ENCODE measurements around the gene RUVBL2. TPM values are rescaled to one million over a fixed set of nuclear protein-coding genes. Genes with fewer than 3 reads are reported as not detected.

RUVBL2 gene
- total RNA-seq, 1 donor from 2014 or later: 125 TPM

DNA sequence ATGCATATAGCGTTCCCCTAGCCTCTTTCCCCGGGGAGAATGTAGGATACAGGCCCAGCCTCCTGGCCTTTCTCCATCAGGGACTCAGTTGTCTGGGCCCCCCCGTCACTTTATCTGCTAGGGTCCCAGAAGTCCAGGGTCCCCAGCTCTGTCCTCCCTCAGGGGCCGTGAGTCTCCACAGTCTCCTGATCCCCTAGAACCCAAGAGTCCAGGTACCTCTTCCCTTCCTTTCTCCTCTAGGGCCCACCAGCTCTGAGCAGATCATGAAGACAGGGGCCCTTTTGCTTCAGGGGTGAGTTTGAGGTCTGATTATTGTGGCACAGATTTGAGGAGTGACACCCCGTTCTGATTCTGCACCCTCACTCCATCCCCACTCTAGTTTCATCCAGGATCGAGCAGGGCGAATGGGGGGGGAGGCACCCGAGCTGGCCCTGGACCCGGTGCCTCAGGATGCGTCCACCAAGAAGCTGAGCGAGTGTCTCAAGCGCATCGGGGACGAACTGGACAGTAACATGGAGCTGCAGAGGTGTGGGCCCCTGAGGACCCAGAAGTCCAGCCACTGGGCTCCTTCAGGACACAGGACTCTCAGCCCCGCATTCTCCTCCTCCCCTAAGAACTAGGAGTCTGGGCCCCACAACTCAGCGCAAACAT is 38.3 kb upstream of the RUVBL2 start:
- DNase-seq (ENCODE audit: low read depth, low spot score): no peak
- Mint-ChIP-seq H3K9me3 (no peaks in the 10 kb centered on the region), H3K4me3 (peak overlapping the region; percentile 87), H3K4me1 (peaks cover 22% of the 10 kb centered on the region), H3K27ac (ENCODE audit: unreplicated experiment) (peak overlapping the region; percentile 35), H3K36me3 (ENCODE audit: low read depth) (peaks cover 11% of the 10 kb centered on the region), H3K27me3 (ENCODE audit: low read depth) (no peaks in the 10 kb centered on the region)
- TF ChIP-seq, protein P1, sequence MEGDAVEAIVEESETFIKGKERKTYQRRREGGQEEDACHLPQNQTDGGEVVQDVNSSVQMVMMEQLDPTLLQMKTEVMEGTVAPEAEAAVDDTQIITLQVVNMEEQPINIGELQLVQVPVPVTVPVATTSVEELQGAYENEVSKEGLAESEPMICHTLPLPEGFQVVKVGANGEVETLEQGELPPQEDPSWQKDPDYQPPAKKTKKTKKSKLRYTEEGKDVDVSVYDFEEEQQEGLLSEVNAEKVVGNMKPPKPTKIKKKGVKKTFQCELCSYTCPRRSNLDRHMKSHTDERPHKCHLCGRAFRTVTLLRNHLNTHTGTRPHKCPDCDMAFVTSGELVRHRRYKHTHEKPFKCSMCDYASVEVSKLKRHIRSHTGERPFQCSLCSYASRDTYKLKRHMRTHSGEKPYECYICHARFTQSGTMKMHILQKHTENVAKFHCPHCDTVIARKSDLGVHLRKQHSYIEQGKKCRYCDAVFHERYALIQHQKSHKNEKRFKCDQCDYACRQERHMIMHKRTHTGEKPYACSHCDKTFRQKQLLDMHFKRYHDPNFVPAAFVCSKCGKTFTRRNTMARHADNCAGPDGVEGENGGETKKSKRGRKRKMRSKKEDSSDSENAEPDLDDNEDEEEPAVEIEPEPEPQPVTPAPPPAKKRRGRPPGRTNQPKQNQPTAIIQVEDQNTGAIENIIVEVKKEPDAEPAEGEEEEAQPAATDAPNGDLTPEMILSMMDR (conservative IDR thresholded peaks at IDR 0.05): no peak

DNA sequence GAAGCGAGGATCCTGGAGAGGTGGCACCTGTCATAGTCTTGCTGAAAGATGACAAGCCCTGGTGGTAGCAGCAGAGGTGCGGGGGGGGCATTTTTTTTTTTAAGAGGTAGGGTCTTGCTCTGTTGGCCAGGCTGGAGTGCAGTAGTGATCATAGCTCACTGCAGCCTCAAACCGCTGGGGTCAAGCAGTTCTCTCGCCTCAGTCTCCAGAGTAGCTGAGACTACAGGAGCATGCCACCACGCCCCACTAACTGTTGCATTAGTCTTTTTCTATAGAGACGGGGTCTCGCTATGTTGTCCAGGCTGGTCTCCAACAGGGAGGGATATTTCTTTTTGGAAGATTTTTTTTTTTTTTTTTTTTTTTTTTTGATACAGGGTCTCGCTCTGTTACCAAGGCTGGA is 35.7 kb upstream of the RUVBL2 start:
- peaks cover 16% of the 10 kb centered on the region for H3K36me3 Mint-ChIP-seq (ENCODE audit: low read depth)
- peak overlapping the region; percentile 67 for H3K4me3 Mint-ChIP-seq
- H3K27ac Mint-ChIP-seq (ENCODE audit: unreplicated experiment): no peak overlapping the region
- no peaks in the 10 kb centered on the region for H3K9me3 Mint-ChIP-seq
- TF ChIP-seq, protein P1 (conservative IDR thresholded peaks at IDR 0.05): no peak
- no peak for DNase-seq (ENCODE audit: low read depth, low spot score)
- H3K4me1 Mint-ChIP-seq: peaks cover 41% of the 10 kb centered on the region
- no peaks in the 10 kb centered on the region for H3K27me3 Mint-ChIP-seq (ENCODE audit: low read depth)

DNA sequence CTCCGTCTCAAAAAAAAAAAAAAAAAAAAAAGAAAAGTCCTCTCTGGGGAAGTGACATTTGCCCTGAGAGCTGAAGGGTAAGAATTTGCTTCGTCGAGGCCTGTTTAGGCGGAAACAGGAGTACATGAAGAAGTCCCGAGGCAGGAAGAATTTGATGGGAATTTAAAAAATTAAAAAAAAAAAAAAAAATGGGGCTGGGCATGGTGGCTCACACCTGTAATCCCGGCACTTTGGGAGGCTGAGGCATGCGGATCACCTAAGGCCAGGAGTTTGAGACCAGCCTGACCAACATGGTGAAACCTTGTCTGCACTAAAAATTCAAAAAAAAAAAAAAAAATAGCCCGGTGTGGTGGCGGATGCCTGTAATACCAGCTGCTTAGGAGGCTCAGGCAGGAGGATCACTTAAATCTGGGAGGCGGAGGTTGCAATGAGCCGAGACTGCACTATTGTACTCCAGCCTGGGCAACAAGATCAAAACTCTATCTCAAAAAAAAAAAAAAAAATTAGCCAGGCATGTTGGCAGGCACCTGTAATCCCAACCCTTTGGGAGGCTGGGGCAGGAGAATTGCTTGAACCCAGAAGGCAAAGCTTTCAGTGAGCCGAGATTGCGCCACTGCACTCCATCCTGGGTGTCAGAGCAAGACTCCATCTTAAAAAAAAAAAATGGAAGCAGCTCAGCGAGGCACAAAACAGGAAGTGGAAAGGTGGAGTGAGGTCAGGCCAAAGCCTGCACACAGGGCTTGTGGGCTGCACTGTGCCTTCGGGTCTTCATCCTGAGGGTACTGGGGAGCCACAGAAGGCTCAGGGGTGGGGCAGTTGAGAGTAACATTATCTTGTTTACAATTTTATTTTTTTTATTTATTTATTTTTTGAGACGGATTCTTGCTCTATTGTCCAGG is 34.1 kb upstream of the RUVBL2 start:
- peaks cover 6% of the 10 kb centered on the region for H3K27me3 Mint-ChIP-seq (ENCODE audit: low read depth)

DNA sequence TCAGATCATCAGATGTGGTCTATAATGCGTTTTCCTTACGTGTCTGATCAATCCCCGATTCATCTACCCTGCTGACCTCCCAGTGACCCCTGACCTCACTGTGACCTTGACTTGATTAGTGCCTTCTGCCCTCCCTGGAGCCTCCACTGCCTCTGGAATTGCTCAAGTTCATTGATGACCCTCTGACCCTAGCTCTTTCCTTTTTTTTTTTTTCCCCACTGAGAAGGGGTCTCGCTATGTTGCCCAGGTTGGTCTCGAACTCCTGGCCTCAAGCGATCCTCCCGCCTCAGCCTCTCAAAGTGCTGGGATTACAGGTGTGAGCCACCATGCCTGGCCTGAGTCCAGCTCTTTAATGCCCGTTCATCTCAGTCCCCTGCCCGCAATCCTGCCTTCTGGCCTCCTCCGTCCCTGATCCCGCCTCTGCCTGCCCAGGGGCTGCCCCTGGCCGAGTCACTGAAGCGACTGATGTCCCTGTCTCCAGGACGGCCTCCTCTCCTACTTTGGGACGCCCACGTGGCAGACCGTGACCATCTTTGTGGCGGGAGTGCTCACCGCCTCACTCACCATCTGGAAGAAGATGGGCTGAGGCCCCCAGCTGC is 32.5 kb upstream of the RUVBL2 start:
- no peaks in the 10 kb centered on the region for H3K9me3 Mint-ChIP-seq
- peaks cover 55% of the 10 kb centered on the region for H3K4me1 Mint-ChIP-seq
- peaks cover 20% of the 10 kb centered on the region for H3K36me3 Mint-ChIP-seq (ENCODE audit: low read depth)
- DNase-seq (ENCODE audit: low read depth, low spot score): no peak
- TF ChIP-seq, protein P1 (conservative IDR thresholded peaks at IDR 0.05): no peak
- peaks cover 18% of the 10 kb centered on the region for H3K27me3 Mint-ChIP-seq (ENCODE audit: low read depth)
- H3K27ac Mint-ChIP-seq (ENCODE audit: unreplicated experiment): no peak overlapping the region
- H3K4me3 Mint-ChIP-seq: peak overlapping the region; percentile 81

More for the DNA sequence above, 34.1 kb upstream of the RUVBL2 start:
- TF ChIP-seq, protein P1 (conservative IDR thresholded peaks at IDR 0.05): no peak
- no peak for DNase-seq (ENCODE audit: low read depth, low spot score)
- H3K36me3 Mint-ChIP-seq (ENCODE audit: low read depth): peaks cover 16% of the 10 kb centered on the region
- no peak overlapping the region for H3K27ac Mint-ChIP-seq (ENCODE audit: unreplicated experiment)
- H3K4me3 Mint-ChIP-seq: no peak overlapping the region
- H3K9me3 Mint-ChIP-seq: no peaks in the 10 kb centered on the region
- peaks cover 51% of the 10 kb centered on the region for H3K4me1 Mint-ChIP-seq

DNA sequence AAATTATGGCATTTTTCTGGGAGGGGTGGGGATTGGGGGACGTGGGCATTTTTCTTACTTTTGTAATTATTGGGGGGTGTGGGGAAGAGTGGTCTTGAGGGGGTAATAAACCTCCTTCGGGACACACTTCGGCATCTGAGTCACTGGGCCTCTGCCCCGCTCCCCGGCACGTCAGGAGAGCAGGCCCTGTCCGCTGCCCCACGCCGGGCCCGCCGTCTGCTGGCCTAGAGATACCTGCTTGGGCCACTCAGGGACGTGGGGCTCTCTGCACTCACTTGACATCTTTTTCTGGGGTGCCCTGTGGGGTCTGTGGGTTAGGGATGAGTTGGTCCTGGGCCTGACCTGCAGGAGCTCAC is 32.0 kb upstream of the RUVBL2 start:
- Mint-ChIP-seq H3K4me3 (peak overlapping the region; percentile 81), H3K27me3 (ENCODE audit: low read depth) (peaks cover 21% of the 10 kb centered on the region), H3K36me3 (ENCODE audit: low read depth) (peaks cover 23% of the 10 kb centered on the region), H3K27ac (ENCODE audit: unreplicated experiment) (peak overlapping the region; percentile 67), H3K4me1 (peaks cover 57% of the 10 kb centered on the region), H3K9me3 (no peaks in the 10 kb centered on the region)
- DNase-seq (ENCODE audit: low read depth, low spot score): no peak
- TF ChIP-seq, protein P1 (conservative IDR thresholded peaks at IDR 0.05): no peak
